K562 (cell line): Measurements from ENCODE around the gene OCEL1. TPM values are rescaled to one million over a fixed set of nuclear protein-coding genes. Genes with fewer than 3 reads are reported as not detected.
A peak's percentile ranks its signal among the peaks of the same experiment; 100 is the strongest.

Experiments used
- ATF7 ChIP-seq: fragments of 450-650 bp; IDR thresholded peaks from 2 replicates; pipeline ENCODE4 v1.7.1; 2014; ENCODE audit warnings: mild to moderate bottlenecking, moderate library complexity
- CAMTA2 ChIP-seq: fragments of 250-450 bp; sonication (Bioruptor Pico); conservative IDR thresholded peaks from 2 replicates; pipeline ENCODE4 v1.5.1; 2022
- DPF2 ChIP-seq: fragments of 450-650 bp; IDR thresholded peaks from 2 replicates; pipeline ENCODE4 v1.6.1; 2016
- EP400 ChIP-seq: fragments of 450-650 bp; IDR thresholded peaks from 2 replicates; pipeline ENCODE4 v1.6.1; 2017; ENCODE audit warnings: antibody characterized with exemption, mild to moderate bottlenecking, moderate library complexity
- ESRRA ChIP-seq: fragments of 450-650 bp; IDR thresholded peaks from 2 replicates; pipeline ENCODE4 v1.6.1; 2014; ENCODE audit warnings: low read depth, mild to moderate bottlenecking, moderate library complexity, borderline replicate concordance
- JUND ChIP-seq, 2 experiments: IDR thresholded peaks; 2 replicates in 1 of 2; 3 replicates in 1 of 2; pipeline ENCODE4 v1.6.1; 2011; ENCODE audit warnings: borderline replicate concordance in 2 of 2, low read depth in 2 of 2, low read length in 2 of 2, improper control_type of control experiment in 1 of 2, missing biosample characterization in 1 of 2, missing genetic modification characterization in 1 of 2, missing genetic modification reagents in 1 of 2
- KDM1A ChIP-seq, 2 experiments: fragments of 450-650 bp; IDR thresholded peaks; 2 replicates each; pipeline ENCODE4 v1.6.1; 2016; ENCODE audit warnings: mild to moderate bottlenecking in 2 of 2
- L3MBTL2 ChIP-seq: fragments of 450-650 bp; IDR thresholded peaks from 2 replicates; pipeline ENCODE4 v1.6.1; 2016; ENCODE audit warnings: mild to moderate bottlenecking, moderate library complexity
- NFRKB ChIP-seq: fragments of 450-650 bp; IDR thresholded peaks from 2 replicates; pipeline ENCODE4 v1.6.1; 2016; ENCODE audit warnings: low read depth
- PHF8 ChIP-seq: fragments of 200-600 bp; sonication (generic); IDR thresholded peaks from 2 replicates; pipeline ENCODE4 v1.6.1; 2012; ENCODE audit warnings: mixed run types, mild to moderate bottlenecking, inconsistent platforms, low read length, moderate library complexity, borderline replicate concordance
- PKNOX1 ChIP-seq: fragments of 450-650 bp; IDR thresholded peaks from 2 replicates; pipeline ENCODE4 v1.6.1; 2016
- POLR2G ChIP-seq: fragments of 200-400 bp; formaldehyde crosslinking; IDR thresholded peaks from 2 replicates; pipeline ENCODE4 v1.6.1; 2017; ENCODE audit warnings: low read depth, mild to moderate bottlenecking, antibody characterized with exemption, low read length, moderate library complexity
- RBFOX2 ChIP-seq: fragments of 200-400 bp; formaldehyde crosslinking; IDR thresholded peaks from 2 replicates; pipeline ENCODE4 v1.6.1; 2017; ENCODE audit warnings: low read depth, mild to moderate bottlenecking, low read length, moderate library complexity
- SAFB2 ChIP-seq: fragments of 200-400 bp; formaldehyde crosslinking; IDR thresholded peaks from 2 replicates; pipeline ENCODE4 v1.6.1; 2018; ENCODE audit warnings: borderline replicate concordance, low read length, low read depth, moderate library complexity; ENCODE audit not compliant: severe bottlenecking
- SMARCE1 ChIP-seq: fragments of 450-650 bp; IDR thresholded peaks from 2 replicates; pipeline ENCODE4 v1.7.1; 2016; ENCODE audit warnings: mild to moderate bottlenecking
- SUPT5H ChIP-seq: fragments of 450-650 bp; IDR thresholded peaks from 2 replicates; pipeline ENCODE4 v1.6.1; 2016
- TAL1 ChIP-seq: fragments of 450-650 bp; IDR thresholded peaks from 2 replicates; pipeline ENCODE4 v1.6.1; 2016; ENCODE audit warnings: mild to moderate bottlenecking
- XRCC3 ChIP-seq: fragments of 450-650 bp; IDR thresholded peaks from 2 replicates; pipeline ENCODE4 v1.6.1; 2017; ENCODE audit warnings: mild to moderate bottlenecking, moderate library complexity
- ZBED1 ChIP-seq: IDR thresholded peaks from 2 replicates; pipeline ENCODE4 v1.6.1; 2014
- ZC3H4 ChIP-seq: sonication (generic); formaldehyde crosslinking; IDR thresholded peaks from 2 replicates; pipeline ENCODE4 v1.9.0; 2021; ENCODE audit warnings: missing genetic modification reagents, borderline replicate concordance
- ZNF561 ChIP-seq: fragments of 450-650 bp; formaldehyde crosslinking; conservative IDR thresholded peaks from 2 replicates; pipeline ENCODE4 v1.4.0; 2020; ENCODE audit warnings: mild to moderate bottlenecking, moderate library complexity
- polyA plus RNA-seq, 8 experiments: library from polyadenylated mRNA; depleted of rRNA in 4 of 8; stranded (reverse) in 5 of 8; unstranded in 3 of 8; fragments of >200 nt; fragmentation: Nextera tagmentation in 2 of 8; fragmentation: Illumina TruSeq in 1 of 8; extraction: Ambion mirVana in 2 of 8; extraction: Trizol in 1 of 8; gene quantifications; 2 replicates each; pipeline versions ENCODE4 v1.2.1 to v1.2.3, GENCODE V29; 2011 to 2014; ENCODE audit warnings: inconsistent platforms in 1 of 8, missing spikeins in 1 of 8
- total RNA-seq, 7 experiments: library from RNA; depleted of rRNA in 6 of 7; stranded (reverse); fragments of >200 nt in 6 of 7; fragmentation: Illumina TruSeq in 2 of 7; extraction: Trizol in 2 of 7; gene quantifications; 2 replicates each; pipeline versions ENCODE4 v1.2.1 to v1.2.3, GENCODE V29; 2011 to 2021; ENCODE audit warnings: low replicate concordance in 1 of 7
- TF ChIP-seq, protein P1 (sequence below): fragments of 450-650 bp; IDR thresholded peaks from 2 replicates; pipeline ENCODE4 v1.6.1; 2018; ENCODE audit not compliant: partially characterized antibody
- TF ChIP-seq, protein P2 (sequence below), 2 experiments: IDR thresholded peaks; 2 replicates each; pipeline ENCODE4 v1.6.1; 2011; ENCODE audit warnings: borderline replicate concordance in 1 of 2, control low read depth in 1 of 2, low read depth in 1 of 2, low read length in 1 of 2, mild to moderate bottlenecking in 1 of 2, mixed read lengths in 1 of 2, moderate library complexity in 1 of 2; ENCODE audit not compliant: insufficient read depth in 1 of 2, insufficient read length in 1 of 2, poor library complexity in 1 of 2, severe bottlenecking in 1 of 2; ENCODE audit errors: extremely low read depth in 1 of 2

Gene OCEL1
- total and polyA plus RNA-seq, 9 of the 15 experiments (the other 6 are each of a cell fraction or from before 2014, with no cell fraction given), result 8.0 to 38.0 (median 12.4) TPM

DNA sequence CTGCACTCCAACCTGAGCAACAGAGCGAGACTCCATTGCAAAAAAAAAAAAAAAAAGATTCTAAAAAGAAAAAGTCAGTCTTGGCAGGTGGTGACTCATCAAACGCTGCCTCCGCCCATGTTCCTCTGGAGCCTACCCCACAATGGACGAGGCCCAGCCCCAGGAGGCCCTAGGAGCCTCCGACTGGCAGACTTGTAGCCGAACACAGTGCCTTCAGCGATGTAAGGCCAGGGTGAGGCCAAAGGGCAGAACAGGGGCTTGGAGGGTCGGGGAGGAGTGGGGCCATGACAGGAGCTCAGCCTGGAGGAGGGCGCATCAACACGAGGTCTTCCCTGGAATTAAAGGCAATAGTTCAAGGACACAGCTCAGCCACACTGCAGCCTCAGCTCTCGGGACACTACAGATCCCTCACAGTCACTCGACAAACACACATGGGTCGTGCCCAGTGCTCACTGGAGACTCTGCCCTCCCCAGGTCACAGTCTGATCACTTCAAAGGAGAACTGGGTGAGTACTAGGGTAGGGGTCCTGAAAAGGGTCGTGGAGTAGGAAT, 5.7 kb upstream of the OCEL1 start (continued):
- TF ChIP-seq ZNF561, result no peak
- TF ChIP-seq ATF7, result peak; percentile 44; the same call in 1 of the 2 replicates
- TF ChIP-seq PHF8, result peak; percentile 64; the same call in 1 of the 2 replicates
- TF ChIP-seq, protein P1, sequence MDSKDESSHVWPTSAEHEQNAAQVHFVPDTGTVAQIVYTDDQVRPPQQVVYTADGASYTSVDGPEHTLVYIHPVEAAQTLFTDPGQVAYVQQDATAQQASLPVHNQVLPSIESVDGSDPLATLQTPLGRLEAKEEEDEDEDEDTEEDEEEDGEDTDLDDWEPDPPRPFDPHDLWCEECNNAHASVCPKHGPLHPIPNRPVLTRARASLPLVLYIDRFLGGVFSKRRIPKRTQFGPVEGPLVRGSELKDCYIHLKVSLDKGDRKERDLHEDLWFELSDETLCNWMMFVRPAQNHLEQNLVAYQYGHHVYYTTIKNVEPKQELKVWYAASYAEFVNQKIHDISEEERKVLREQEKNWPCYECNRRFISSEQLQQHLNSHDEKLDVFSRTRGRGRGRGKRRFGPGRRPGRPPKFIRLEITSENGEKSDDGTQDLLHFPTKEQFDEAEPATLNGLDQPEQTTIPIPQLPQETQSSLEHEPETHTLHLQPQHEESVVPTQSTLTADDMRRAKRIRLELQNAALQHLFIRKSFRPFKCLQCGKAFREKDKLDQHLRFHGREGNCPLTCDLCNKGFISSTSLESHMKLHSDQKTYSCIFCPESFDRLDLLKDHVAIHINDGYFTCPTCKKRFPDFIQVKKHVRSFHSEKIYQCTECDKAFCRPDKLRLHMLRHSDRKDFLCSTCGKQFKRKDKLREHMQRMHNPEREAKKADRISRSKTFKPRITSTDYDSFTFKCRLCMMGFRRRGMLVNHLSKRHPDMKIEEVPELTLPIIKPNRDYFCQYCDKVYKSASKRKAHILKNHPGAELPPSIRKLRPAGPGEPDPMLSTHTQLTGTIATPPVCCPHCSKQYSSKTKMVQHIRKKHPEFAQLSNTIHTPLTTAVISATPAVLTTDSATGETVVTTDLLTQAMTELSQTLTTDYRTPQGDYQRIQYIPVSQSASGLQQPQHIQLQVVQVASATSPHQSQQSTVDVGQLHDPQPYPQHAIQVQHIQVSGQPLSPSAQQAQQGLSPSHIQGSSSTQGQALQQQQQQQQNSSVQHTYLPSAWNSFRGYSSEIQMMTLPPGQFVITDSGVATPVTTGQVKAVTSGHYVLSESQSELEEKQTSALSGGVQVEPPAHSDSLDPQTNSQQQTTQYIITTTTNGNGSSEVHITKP, result peak; percentile 30
- peak; percentile 59 for TF ChIP-seq EP400
- TF ChIP-seq DPF2, result peak; percentile 78
- TF ChIP-seq TAL1, result no peak
- peak; percentile 94 for TF ChIP-seq JUND (IDR thresholded peaks at IDR 0.05; ENCODE audit: borderline replicate concordance, low read depth, low read length)
- TF ChIP-seq JUND (tag; IDR thresholded peaks at IDR 0.05; ENCODE audit: borderline replicate concordance, low read depth, low read length), result peak; percentile 92
- TF ChIP-seq NFRKB, result peak; percentile 64
- TF ChIP-seq L3MBTL2, result peak; percentile 84
- no peak for TF ChIP-seq CAMTA2 (CRISPR knock-in tag)
- TF ChIP-seq ZBED1, result 0 out of 2 replicates have a peak, but pooled peaks have one; percentile 35
- TF ChIP-seq PKNOX1, result peak; percentile 24; the same call in 1 of the 2 replicates
- TF ChIP-seq ESRRA, result 0 out of 2 replicates have a peak, but pooled peaks have one; percentile 26
- TF ChIP-seq SMARCE1, result peak; percentile 75
- peak; percentile 74 for TF ChIP-seq SUPT5H
- TF ChIP-seq, protein P2, sequence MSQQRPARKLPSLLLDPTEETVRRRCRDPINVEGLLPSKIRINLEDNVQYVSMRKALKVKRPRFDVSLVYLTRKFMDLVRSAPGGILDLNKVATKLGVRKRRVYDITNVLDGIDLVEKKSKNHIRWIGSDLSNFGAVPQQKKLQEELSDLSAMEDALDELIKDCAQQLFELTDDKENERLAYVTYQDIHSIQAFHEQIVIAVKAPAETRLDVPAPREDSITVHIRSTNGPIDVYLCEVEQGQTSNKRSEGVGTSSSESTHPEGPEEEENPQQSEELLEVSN (IDR thresholded peaks at IDR 0.05; ENCODE audit: borderline replicate concordance in 1 of 2, extremely low read depth in 1 of 2, insufficient read depth in 1 of 2, insufficient read length in 1 of 2, low read depth in 1 of 2, low read length in 1 of 2, poor library complexity in 1 of 2, severe bottlenecking in 1 of 2), result peak; percentile 23 to 44
- no peak for TF ChIP-seq ZC3H4 (CRISPR knock-in tag)
- 0 out of 4 replicates have a peak, but pooled peaks of 1 of the 2 experiments have one; percentile 4 for TF ChIP-seq KDM1A (IDR thresholded peaks at IDR 0.05)
- TF ChIP-seq XRCC3, result no peak
- peak; percentile 70 for TF ChIP-seq POLR2G
- no peak for TF ChIP-seq SAFB2
- TF ChIP-seq RBFOX2, result peak; percentile 70
